A673 (cell line): Measurements from ENCODE around the gene TBC1D22A. TPM values are rescaled to one million over a fixed set of nuclear protein-coding genes. Genes with fewer than 3 reads are reported as not detected.

ENCODE experiments used
- BruUV-seq: library from RNA; stranded (reverse); fragments of 400-500 nt; replicated peaks from 2 replicates; lab custom pipeline; 2021; lab: Mats Ljungman, UMichigan
- CTCF ChIA-PET: fragments of 300-600 bp; sonication (Branson Sonifier 250); formaldehyde crosslinking; loops from one replicate; lab custom pipeline; 2022; ENCODE audit warnings: antibody characterized with exemption; lab: Charles Lee
- POLR2A ChIA-PET: fragments of 300-600 bp; sonication (Branson Sonifier 250); formaldehyde crosslinking; loops from one replicate; lab custom pipeline; 2022; ENCODE audit warnings: antibody characterized with exemption; ENCODE audit not compliant: low non-redundant PET; lab: Charles Lee
- DNase-seq: peaks from one replicate; pipeline ENCODE4 v3.0.0-alpha.2; 2015; ENCODE audit warnings: low spot score
- H3K27ac ChIP-seq: fragments of 200-600 bp; sonication (generic); 2 replicates; pipeline ENCODE4 v1.5.1; 2016; ENCODE audit warnings: mixed run types, low read depth, mild to moderate bottlenecking, mixed read lengths, antibody characterized with exemption, low read length; ENCODE audit not compliant: poor library complexity, severe bottlenecking
- H3K27me3 ChIP-seq: fragments of 200-600 bp; sonication (generic); replicated peaks from 2 replicates; pipeline ENCODE4 v1.6.1; 2017; ENCODE audit warnings: mixed run types, low read depth, mild to moderate bottlenecking, mixed read lengths, antibody characterized with exemption, low read length; ENCODE audit not compliant: insufficient read depth, poor library complexity
- H3K36me3 ChIP-seq: fragments of 200-600 bp; sonication (generic); 2 replicates; pipeline ENCODE4 v1.6.1; 2016; ENCODE audit warnings: mixed run types, mild to moderate bottlenecking, mixed read lengths, antibody characterized with exemption, low read length; ENCODE audit not compliant: insufficient read depth, poor library complexity, severe bottlenecking
- H3K4me1 ChIP-seq: fragments of 200-600 bp; sonication (generic); 2 replicates; pipeline ENCODE4 v1.6.1; 2017; ENCODE audit warnings: mixed run types, mild to moderate bottlenecking, mixed read lengths, antibody characterized with exemption, low read length; ENCODE audit not compliant: insufficient read depth, poor library complexity, severe bottlenecking
- H3K4me3 ChIP-seq: fragments of 200-600 bp; sonication (generic); 2 replicates; pipeline ENCODE4 v1.5.1; 2016; ENCODE audit warnings: low read depth, mixed run types, mild to moderate bottlenecking, mixed read lengths, low read length; ENCODE audit not compliant: poor library complexity, severe bottlenecking
- H3K9me3 ChIP-seq: fragments of 200-600 bp; sonication (generic); 2 replicates; pipeline ENCODE4 v1.6.1; 2016; ENCODE audit warnings: mixed run types, low read depth, mild to moderate bottlenecking, mixed read lengths, antibody characterized with exemption, low read length; ENCODE audit not compliant: poor library complexity, severe bottlenecking
- CTCF ChIP-seq: fragments of 300-800, 200-600 bp; sonication (generic); conservative IDR thresholded peaks from 2 replicates; pipeline ENCODE4 v1.5.1; 2017; ENCODE audit warnings: low read depth, mild to moderate bottlenecking, antibody characterized with exemption, low read length, moderate library complexity, mixed read lengths
- EZH2 ChIP-seq: fragments of 200-600 bp; sonication (generic); IDR thresholded peaks from 2 replicates; pipeline ENCODE4 v1.6.1; 2017; ENCODE audit warnings: borderline replicate concordance, low read depth, mild to moderate bottlenecking, mixed read lengths, antibody characterized with exemption, low read length; ENCODE audit not compliant: poor library complexity, severe bottlenecking
- intact Hi-C: fragments of 100-400 bp; cut with micrococcal nuclease; formaldehyde crosslinking; loops from one replicate; pipeline ENCODE4 v1.10.0; 2022; ENCODE audit not compliant: unreplicated experiment
- total RNA-seq: library from RNA; stranded (reverse); gene quantifications from 2 replicates; pipeline ENCODE4 v1.2.3, GENCODE V29; 2021

The TBC1D22A gene
- total RNA-seq, 1 experiment from 2014 or later = 22.5 TPM

GRCh38 chr22:47016631-47017030, 254.2 kb downstream of the TBC1D22A start:
- Histone ChIP-seq H3K4me3 (no peak overlapping the region), H3K27ac (no peak overlapping the region), H3K27me3 (no peaks in the 10 kb centered on the region), H3K4me1 (no peaks in the 10 kb centered on the region), H3K36me3 (no peaks in the 10 kb centered on the region), H3K9me3 (no peaks in the 10 kb centered on the region)
- BruUV-seq = no TSS peak
- no peak for TF ChIP-seq CTCF
- no peak for TF ChIP-seq EZH2
- DNase-seq = no peak
- POLR2A ChIA-PET = no interaction called here
- CTCF ChIA-PET = no interaction called here
- intact Hi-C loops = no loop called here

- intact Hi-C loops = no loop called here
- H3K9me3 ChIP-seq = no peaks in the 10 kb centered on the region
- ChIA-PET CTCF (no interaction called here), POLR2A (no interaction called here)
- no peaks in the 10 kb centered on the region for H3K27me3 ChIP-seq
- no peak for DNase-seq
- BruUV-seq = no TSS peak
- no peak overlapping the region for H3K4me3 ChIP-seq
- no peak overlapping the region for H3K27ac ChIP-seq
- H3K36me3 ChIP-seq = no peaks in the 10 kb centered on the region
- TF ChIP-seq CTCF (no peak), EZH2 (no peak)
- H3K4me1 ChIP-seq = no peaks in the 10 kb centered on the region
Measured at GRCh38 chr22:47017245-47017644, 254.8 kb downstream of the TBC1D22A start.

- TF ChIP-seq CTCF (no peak), EZH2 (no peak)
- POLR2A ChIA-PET = no interaction called here
Measured at GRCh38 chr22:47018010-47018910, 255.8 kb downstream of the TBC1D22A start.

More at GRCh38 chr22:47018010-47018910, 255.8 kb downstream of the TBC1D22A start:
- H3K4me3 ChIP-seq = no peak overlapping the region
- no peak overlapping the region for H3K27ac ChIP-seq
- no peak for DNase-seq
- H3K27me3 ChIP-seq = no peaks in the 10 kb centered on the region
- no peaks in the 10 kb centered on the region for H3K4me1 ChIP-seq
- H3K9me3 ChIP-seq = no peaks in the 10 kb centered on the region
- intact Hi-C loops = no loop called here
- H3K36me3 ChIP-seq = no peaks in the 10 kb centered on the region
- CTCF ChIA-PET = no interaction called here
- BruUV-seq = no TSS peak
